Pancreas (tissue), 10 donors: ENCODE results near the gene SERPINB10. TPM values are rescaled to one million over a fixed set of nuclear protein-coding genes. Genes with fewer than 3 reads are reported as not detected.

ENCODE experiments used
- ATAC-seq, 4 donors: fragments of 200-7000 bp; cut with Tn5 transposase; one replicate each; pipeline versions ENCODE4 v1.8.0 to v1.9.1; 2020; ENCODE audit warnings: mild to moderate bottlenecking in 4 of 4, moderate library complexity in 4 of 4
- DNase-seq, 6 donors: peaks; one replicate each; pipeline ENCODE4 v3.0.0-alpha.2; 2020
- FAIRE-seq: peaks from 2 replicates; lab custom pipeline; 2012; peaks lifted over from hg19 to GRCh38; lab: Jason Lieb, UNC
- H3K27ac ChIP-seq, 4 donors: fragments of 200-600 bp; sonication (generic); 1 replicate in 3 of 4; 2 replicates in 1 of 4; pipeline versions ENCODE4 v1.5.0 to v1.8.0; 2020
- H3K27me3 ChIP-seq, 4 donors: fragments of 200-600 bp; one replicate each; pipeline ENCODE4 v1.8.0; 2021
- H3K36me3 ChIP-seq, 3 donors: fragments of 200-600 bp; sonication (generic) in 1 of 3; one replicate each; pipeline versions ENCODE4 v1.5.0 to v1.8.0; 2020 to 2021
- H3K4me1 ChIP-seq, 3 donors: fragments of 200-600 bp; one replicate each; pipeline ENCODE4 v1.8.0; 2021
- H3K4me3 ChIP-seq, 4 donors: fragments of 200-600 bp; sonication (generic) in 2 of 4; one replicate each; pipeline versions ENCODE4 v1.5.0 to v1.8.0; 2020 to 2021
- H3K9me3 ChIP-seq, 4 donors: fragments of 200-600 bp; one replicate each; pipeline ENCODE4 v1.8.0; 2021
- CTCF ChIP-seq, 4 donors: fragments of 200-600 bp; sonication (generic) in 3 of 4; IDR thresholded peaks; one replicate each; pipeline versions ENCODE4 v1.5.0 to v1.8.0; 2021; ENCODE audit warnings: antibody characterized with exemption in 4 of 4
- WGBS, 2 donors: extraction: QIAGEN DNeasy Blood & Tissue Kit; methylation state at CpG; one replicate each; pipeline ENCODE4 v1.1.7; 2013; 5-methylcytosine and 5-hydroxymethylcytosine counted together
- intact Hi-C, 3 donors: fragments of 100-400 bp; cut with DNase I; formaldehyde crosslinking; loops; one replicate each; pipeline versions ENCODE4 v1.11.1 to v1.14.2; 2022
- polyA plus RNA-seq, 2 donors: library from polyadenylated mRNA; stranded (reverse); fragments of 200-250 nt; gene quantifications; one replicate each; pipeline ENCODE4 v1.2.3, GENCODE V29; 2013
- total RNA-seq, 6 donors: library from RNA; stranded (reverse); fragmentation: NEBNext Ultra II Directional in 4 of 6; extraction: Animal tissue kit (Norgen Biotek cat#: 25700) in 4 of 6; gene quantifications; one replicate each; pipeline versions ENCODE4 v1.2.1 to v1.2.4, GENCODE V29; 2021 to 2023
- donor health status: healthy with polysubstance abuse.
- donor health status: DM: no; HTN: no; CAD: no; lungs with moderate emphysema.
- donor health status: DM: no; HTN: no; CAD: no.
- donor health status: control.
- donor health status: control.
- donor health status: Bipolar disorder and iron deficiency.
- donor health status: DM: yes; HTN: yes; CAD: no.
- donor health status: DM: no; HTN: no; CAD: no.
- donor health status: DM: no; HTN: no; CAD: no.
- donor health status: DM: yes; HTN: yes; CAD: no.

The SERPINB10 gene
- total and polyA plus RNA-seq, 8 donors: not detected

GRCh38 chr18:63867368-63868125 lies 40.2 kb upstream of the SERPINB10 start:
- H3K36me3 ChIP-seq: no peaks in the 10 kb centered on the region
- H3K4me1 ChIP-seq: no peaks in the 10 kb centered on the region
- H3K9me3 ChIP-seq: no peaks in the 10 kb centered on the region
- no peak for ATAC-seq
- no peak overlapping the region for H3K27ac ChIP-seq
- intact Hi-C loops: no loop called here
- no peak for DNase-seq
- WGBS, 2 donors: 76 to 89% methylated on average over 3 of the region's 3 CpGs
- no peak overlapping the region for H3K4me3 ChIP-seq
- no peak for FAIRE-seq
- no peaks in the 10 kb centered on the region for H3K27me3 ChIP-seq
- TF ChIP-seq CTCF (IDR thresholded peaks at IDR 0.05): no peak

- FAIRE-seq (no peak), ATAC-seq (no peak), DNase-seq (no peak)
- no peak overlapping the region for H3K4me3 ChIP-seq
- intact Hi-C loops: no loop called here
- no peak for TF ChIP-seq CTCF (IDR thresholded peaks at IDR 0.05)
- no peaks in the 10 kb centered on the region for H3K27me3 ChIP-seq
- H3K4me1 ChIP-seq: no peaks in the 10 kb centered on the region
- H3K27ac ChIP-seq: no peak overlapping the region
- no peaks in the 10 kb centered on the region for H3K9me3 ChIP-seq
- 91 to 93% methylated on average over 9 of the region's 9 CpGs for WGBS, 2 donors
- H3K36me3 ChIP-seq: no peaks in the 10 kb centered on the region
These were observed 39.2 kb upstream of the SERPINB10 start for GRCh38 chr18:63868546-63868945.

- ATAC-seq (no peak), DNase-seq (no peak)
- 84 to 89% methylated on average over 9 of the region's 9 CpGs for WGBS, 2 donors
These were observed 38.4 kb upstream of the SERPINB10 start for GRCh38 chr18:63869374-63869773.

GRCh38 chr18:63869851-63870250 lies 37.9 kb upstream of the SERPINB10 start:
- no peak for DNase-seq
- Histone ChIP-seq H3K27me3 (peaks cover 0 to 2% (median 0%) of the 10 kb centered on the region in 4 donors), H3K27ac (no peak overlapping the region), H3K4me3 (no peak overlapping the region), H3K36me3 (no peaks in the 10 kb centered on the region), H3K4me1 (no peaks in the 10 kb centered on the region), H3K9me3 (no peaks in the 10 kb centered on the region)
- FAIRE-seq: no peak
- 85 to 89% methylated on average over 3 of the region's 3 CpGs for WGBS, 2 donors
- no peak for ATAC-seq
- TF ChIP-seq CTCF (IDR thresholded peaks at IDR 0.05): no peak
- intact Hi-C loops: no loop called here

More at GRCh38 chr18:63869374-63869773, 38.4 kb upstream of the SERPINB10 start:
- intact Hi-C loops: no loop called here
- no peaks in the 10 kb centered on the region for H3K27me3 ChIP-seq
- no peak overlapping the region for H3K4me3 ChIP-seq
- no peak overlapping the region for H3K27ac ChIP-seq
- H3K36me3 ChIP-seq: no peaks in the 10 kb centered on the region
- no peak for FAIRE-seq
- H3K4me1 ChIP-seq: no peaks in the 10 kb centered on the region
- no peak for TF ChIP-seq CTCF (IDR thresholded peaks at IDR 0.05)
- no peaks in the 10 kb centered on the region for H3K9me3 ChIP-seq

GRCh38 chr18:63871836-63872235 lies 35.9 kb upstream of the SERPINB10 start:
- intact Hi-C loops: no loop called here
- no peaks in the 10 kb centered on the region for H3K4me1 ChIP-seq
- no peaks in the 10 kb centered on the region for H3K9me3 ChIP-seq
- peaks cover 0 to 2% (median 0%) of the 10 kb centered on the region in 4 donors for H3K27me3 ChIP-seq
- ATAC-seq: no peak
- H3K36me3 ChIP-seq: no peaks in the 10 kb centered on the region
- H3K4me3 ChIP-seq: no peak overlapping the region
- no peak for FAIRE-seq
- TF ChIP-seq CTCF (IDR thresholded peaks at IDR 0.05): no peak
- 46 to 50% methylated on average over 1 of the region's 1 CpG for WGBS, 2 donors
- H3K27ac ChIP-seq: no peak overlapping the region
- no peak for DNase-seq
